HepG2 (cell line): ENCODE measurements around the gene ATAD3C. TPM values are rescaled to one million over a fixed set of nuclear protein-coding genes. Genes with fewer than 3 reads are reported as not detected.

ENCODE experiments used
- ARNT ChIP-seq: fragments of 450-650 bp; IDR thresholded peaks from 2 replicates; pipeline ENCODE4 v1.6.1; 2017
- BRCA1 ChIP-seq: sonication (generic); formaldehyde crosslinking; IDR thresholded peaks from 2 replicates; pipeline ENCODE4 v1.4.0; 2020; ENCODE audit warnings: missing genetic modification reagents
- HNRNPL ChIP-seq: fragments of 200-400 bp; formaldehyde crosslinking; IDR thresholded peaks from 2 replicates; pipeline ENCODE4 v1.6.1; 2017; ENCODE audit warnings: mild to moderate bottlenecking, low read depth, low read length
- KDM5B ChIP-seq: sonication (generic); formaldehyde crosslinking; IDR thresholded peaks from 2 replicates; pipeline ENCODE4 v1.4.0; 2020; ENCODE audit warnings: missing genetic modification reagents, mild to moderate bottlenecking, borderline replicate concordance
- PITX1 ChIP-seq: sonication (generic); formaldehyde crosslinking; IDR thresholded peaks from 2 replicates; pipeline ENCODE4 v1.5.1; 2020; ENCODE audit warnings: mild to moderate bottlenecking, missing genetic modification reagents
- SMYD3 ChIP-seq: sonication (generic); formaldehyde crosslinking; IDR thresholded peaks from 2 replicates; pipeline ENCODE4 v1.8.1; 2023; ENCODE audit warnings: mild to moderate bottlenecking, missing genetic modification reagents
- SRSF1 ChIP-seq: fragments of 200-400 bp; formaldehyde crosslinking; optimal IDR thresholded peaks from 2 replicates; pipeline ENCODE3; 2017; ENCODE audit warnings: mild to moderate bottlenecking, low read depth, low read length, moderate library complexity
- TARDBP ChIP-seq: sonication (generic); formaldehyde crosslinking; IDR thresholded peaks from 2 replicates; pipeline ENCODE4 v1.8.0; 2022; ENCODE audit warnings: mild to moderate bottlenecking, missing genetic modification reagents
- TCF12 ChIP-seq, 2 experiments: fragments of 450-650 bp in 1 of 2; sonication (generic) in 1 of 2; formaldehyde crosslinking in 1 of 2; IDR thresholded peaks; 2 replicates each; pipeline versions ENCODE4 v1.6.1 to v1.8.0; 2017 to 2022; ENCODE audit warnings: antibody characterized with exemption in 1 of 2, mild to moderate bottlenecking in 1 of 2, missing genetic modification reagents in 1 of 2, moderate library complexity in 1 of 2
- ZFX ChIP-seq: sonication (generic); formaldehyde crosslinking; IDR thresholded peaks from 2 replicates; pipeline ENCODE4 v1.4.0; 2020; ENCODE audit warnings: mild to moderate bottlenecking, low read depth, missing genetic modification reagents, moderate library complexity
- ZNF550 ChIP-seq: sonication (generic); formaldehyde crosslinking; IDR thresholded peaks from 2 replicates; pipeline ENCODE4 v1.4.0; 2020; ENCODE audit warnings: mild to moderate bottlenecking, missing genetic modification reagents, borderline replicate concordance
- ZNF709 ChIP-seq: sonication (generic); formaldehyde crosslinking; IDR thresholded peaks from 2 replicates; pipeline ENCODE4 v1.5.0; 2020; ENCODE audit warnings: mild to moderate bottlenecking, missing genetic modification reagents
- polyA plus RNA-seq, 8 experiments: library from polyadenylated mRNA; depleted of rRNA in 3 of 8; stranded (reverse) in 7 of 8; unstranded in 1 of 8; fragments of >200 nt; fragmentation: Illumina TruSeq in 4 of 8; extraction: Trizol in 4 of 8; gene quantifications; 2 replicates each; pipeline versions ENCODE4 v1.2.1 to v1.2.3, GENCODE V29; 2011 to 2016; ENCODE audit warnings: low read depth in 4 of 8, missing spikeins in 1 of 8, mixed read lengths in 1 of 8; ENCODE audit not compliant: insufficient read depth in 1 of 8
- total RNA-seq, 5 experiments: library from RNA; depleted of rRNA; stranded (reverse); fragments of >200 nt; fragmentation: Illumina TruSeq; extraction: Trizol; gene quantifications; 2 replicates each; pipeline ENCODE4 v1.2.3, GENCODE V29; 2016; ENCODE audit warnings: low read depth in 1 of 5
- TF ChIP-seq, protein P1 (sequence below): sonication (generic); formaldehyde crosslinking; IDR thresholded peaks from 2 replicates; pipeline ENCODE4 v1.5.1; 2020; ENCODE audit warnings: mild to moderate bottlenecking, missing genetic modification reagents, moderate library complexity
- TF ChIP-seq, protein P2 (sequence below): sonication (generic); formaldehyde crosslinking; IDR thresholded peaks from 2 replicates; pipeline ENCODE4 v1.9.0; 2022; ENCODE audit warnings: low read depth, missing genetic modification reagents
- TF ChIP-seq, protein P3 (sequence below): sonication (generic); formaldehyde crosslinking; IDR thresholded peaks from 2 replicates; pipeline ENCODE4 v1.4.0; 2020; ENCODE audit warnings: mild to moderate bottlenecking, missing genetic modification reagents
- TF ChIP-seq, protein P4 (sequence below): conservative IDR thresholded peaks from 2 replicates; pipeline ENCODE4 v1.6.1; 2018; ENCODE audit warnings: missing genetic modification reagents
- TF ChIP-seq, protein P5 (sequence below): sonication (generic); formaldehyde crosslinking; IDR thresholded peaks from 2 replicates; pipeline ENCODE4 v1.8.0; 2022; ENCODE audit warnings: missing genetic modification reagents, mild to moderate bottlenecking, inconsistent platforms, borderline replicate concordance
- TF ChIP-seq, protein P6 (sequence below): sonication (generic); formaldehyde crosslinking; IDR thresholded peaks from 2 replicates; pipeline ENCODE4 v1.5.0; 2020; ENCODE audit warnings: missing genetic modification reagents

ATAD3C gene
- total and polyA plus RNA-seq, 2 of the 13 experiments (the other 11 are each of a cell fraction or from before 2014, with no cell fraction given): 2.4 to 3.2 TPM

DNA sequence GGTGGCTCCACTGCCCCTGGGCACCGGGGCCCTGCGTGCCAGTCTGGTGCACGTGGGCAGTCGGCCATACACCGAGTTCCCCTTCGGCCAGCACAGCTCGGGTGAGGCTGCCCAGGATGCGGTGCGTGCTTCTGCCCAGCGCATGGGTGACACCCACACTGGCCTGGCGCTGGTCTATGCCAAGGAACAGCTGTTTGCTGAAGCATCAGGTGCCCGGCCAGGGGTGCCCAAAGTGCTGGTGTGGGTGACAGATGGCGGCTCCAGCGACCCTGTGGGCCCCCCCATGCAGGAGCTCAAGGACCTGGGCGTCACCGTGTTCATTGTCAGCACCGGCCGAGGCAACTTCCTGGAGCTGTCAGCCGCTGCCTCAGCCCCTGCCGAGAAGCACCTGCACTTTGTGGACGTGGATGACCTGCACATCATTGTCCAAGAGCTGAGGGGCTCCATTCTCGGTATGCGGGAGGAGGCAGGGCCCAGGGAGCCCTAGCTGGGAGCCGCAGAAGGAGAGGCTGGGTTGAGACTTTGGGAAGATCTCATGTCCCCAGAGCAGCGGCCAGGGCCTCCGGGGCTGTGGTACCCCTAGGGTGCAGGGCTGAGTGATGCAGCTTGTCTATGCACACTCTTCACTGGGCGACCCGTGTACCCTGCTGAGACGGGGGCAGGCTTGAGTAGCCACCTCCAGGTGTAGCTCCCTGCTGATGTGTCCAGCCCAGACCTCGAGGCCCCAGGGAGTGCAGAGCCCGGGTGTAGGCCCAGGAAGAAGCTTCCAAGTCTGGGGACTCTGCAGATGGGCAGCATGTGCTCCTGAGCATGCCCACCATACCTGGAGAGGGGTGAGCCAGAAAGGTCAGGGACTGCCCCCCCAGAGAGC is 12.2 kb upstream of the ATAD3C start (continued):
- TF ChIP-seq, protein P1, sequence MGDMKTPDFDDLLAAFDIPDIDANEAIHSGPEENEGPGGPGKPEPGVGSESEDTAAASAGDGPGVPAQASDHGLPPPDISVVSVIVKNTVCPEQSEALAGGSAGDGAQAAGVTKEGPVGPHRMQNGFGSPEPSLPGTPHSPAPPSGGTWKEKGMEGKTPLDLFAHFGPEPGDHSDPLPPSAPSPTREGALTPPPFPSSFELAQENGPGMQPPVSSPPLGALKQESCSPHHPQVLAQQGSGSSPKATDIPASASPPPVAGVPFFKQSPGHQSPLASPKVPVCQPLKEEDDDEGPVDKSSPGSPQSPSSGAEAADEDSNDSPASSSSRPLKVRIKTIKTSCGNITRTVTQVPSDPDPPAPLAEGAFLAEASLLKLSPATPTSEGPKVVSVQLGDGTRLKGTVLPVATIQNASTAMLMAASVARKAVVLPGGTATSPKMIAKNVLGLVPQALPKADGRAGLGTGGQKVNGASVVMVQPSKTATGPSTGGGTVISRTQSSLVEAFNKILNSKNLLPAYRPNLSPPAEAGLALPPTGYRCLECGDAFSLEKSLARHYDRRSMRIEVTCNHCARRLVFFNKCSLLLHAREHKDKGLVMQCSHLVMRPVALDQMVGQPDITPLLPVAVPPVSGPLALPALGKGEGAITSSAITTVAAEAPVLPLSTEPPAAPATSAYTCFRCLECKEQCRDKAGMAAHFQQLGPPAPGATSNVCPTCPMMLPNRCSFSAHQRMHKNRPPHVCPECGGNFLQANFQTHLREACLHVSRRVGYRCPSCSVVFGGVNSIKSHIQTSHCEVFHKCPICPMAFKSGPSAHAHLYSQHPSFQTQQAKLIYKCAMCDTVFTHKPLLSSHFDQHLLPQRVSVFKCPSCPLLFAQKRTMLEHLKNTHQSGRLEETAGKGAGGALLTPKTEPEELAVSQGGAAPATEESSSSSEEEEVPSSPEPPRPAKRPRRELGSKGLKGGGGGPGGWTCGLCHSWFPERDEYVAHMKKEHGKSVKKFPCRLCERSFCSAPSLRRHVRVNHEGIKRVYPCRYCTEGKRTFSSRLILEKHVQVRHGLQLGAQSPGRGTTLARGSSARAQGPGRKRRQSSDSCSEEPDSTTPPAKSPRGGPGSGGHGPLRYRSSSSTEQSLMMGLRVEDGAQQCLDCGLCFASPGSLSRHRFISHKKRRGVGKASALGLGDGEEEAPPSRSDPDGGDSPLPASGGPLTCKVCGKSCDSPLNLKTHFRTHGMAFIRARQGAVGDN (CRISPR knock-in tag): peak; percentile 66; the same call in 1 of the 2 replicates
- TF ChIP-seq KDM5B (peak; percentile 52; the same call in 1 of the 2 replicates), ARNT (no peak), PITX1 (CRISPR knock-in tag) (0 out of 2 replicates have a peak, but pooled peaks have one; percentile 26), HNRNPL (peak; percentile 97), TCF12 (IDR thresholded peaks at IDR 0.05) (no peak), TCF12 (CRISPR knock-in tag; IDR thresholded peaks at IDR 0.05) (no peak), ZNF550 (CRISPR knock-in tag) (0 out of 2 replicates have a peak, but pooled peaks have one; percentile 30), ZFX (CRISPR knock-in tag) (peak; percentile 34; the same call in 1 of the 2 replicates), TARDBP (CRISPR knock-in tag) (peak; percentile 20; the same call in 1 of the 2 replicates), SRSF1 (peak; percentile 30), BRCA1 (CRISPR knock-in tag) (no peak), ZNF709 (0 out of 2 replicates have a peak, but pooled peaks have one; percentile 27), SMYD3 (CRISPR knock-in tag) (0 out of 2 replicates have a peak, but pooled peaks have one; percentile 17)
- TF ChIP-seq, protein P2, sequence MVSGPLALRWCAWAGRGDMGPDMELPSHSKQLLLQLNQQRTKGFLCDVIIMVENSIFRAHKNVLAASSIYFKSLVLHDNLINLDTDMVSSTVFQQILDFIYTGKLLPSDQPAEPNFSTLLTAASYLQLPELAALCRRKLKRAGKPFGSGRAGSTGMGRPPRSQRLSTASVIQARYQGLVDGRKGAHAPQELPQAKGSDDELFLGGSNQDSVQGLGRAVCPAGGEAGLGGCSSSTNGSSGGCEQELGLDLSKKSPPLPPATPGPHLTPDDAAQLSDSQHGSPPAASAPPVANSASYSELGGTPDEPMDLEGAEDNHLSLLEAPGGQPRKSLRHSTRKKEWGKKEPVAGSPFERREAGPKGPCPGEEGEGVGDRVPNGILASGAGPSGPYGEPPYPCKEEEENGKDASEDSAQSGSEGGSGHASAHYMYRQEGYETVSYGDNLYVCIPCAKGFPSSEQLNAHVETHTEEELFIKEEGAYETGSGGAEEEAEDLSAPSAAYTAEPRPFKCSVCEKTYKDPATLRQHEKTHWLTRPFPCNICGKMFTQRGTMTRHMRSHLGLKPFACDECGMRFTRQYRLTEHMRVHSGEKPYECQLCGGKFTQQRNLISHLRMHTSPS (CRISPR knock-in tag): peak; percentile 46; the same call in 1 of the 2 replicates
- TF ChIP-seq, protein P3, sequence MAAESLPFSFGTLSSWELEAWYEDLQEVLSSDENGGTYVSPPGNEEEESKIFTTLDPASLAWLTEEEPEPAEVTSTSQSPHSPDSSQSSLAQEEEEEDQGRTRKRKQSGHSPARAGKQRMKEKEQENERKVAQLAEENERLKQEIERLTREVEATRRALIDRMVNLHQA (CRISPR knock-in tag): no peak
- TF ChIP-seq, protein P4, sequence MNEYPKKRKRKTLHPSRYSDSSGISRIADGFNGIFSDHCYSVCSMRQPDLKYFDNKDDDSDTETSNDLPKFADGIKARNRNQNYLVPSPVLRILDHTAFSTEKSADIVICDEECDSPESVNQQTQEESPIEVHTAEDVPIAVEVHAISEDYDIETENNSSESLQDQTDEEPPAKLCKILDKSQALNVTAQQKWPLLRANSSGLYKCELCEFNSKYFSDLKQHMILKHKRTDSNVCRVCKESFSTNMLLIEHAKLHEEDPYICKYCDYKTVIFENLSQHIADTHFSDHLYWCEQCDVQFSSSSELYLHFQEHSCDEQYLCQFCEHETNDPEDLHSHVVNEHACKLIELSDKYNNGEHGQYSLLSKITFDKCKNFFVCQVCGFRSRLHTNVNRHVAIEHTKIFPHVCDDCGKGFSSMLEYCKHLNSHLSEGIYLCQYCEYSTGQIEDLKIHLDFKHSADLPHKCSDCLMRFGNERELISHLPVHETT (CRISPR knock-in tag): 0 out of 2 replicates have a peak, but pooled peaks have one; percentile 4
- TF ChIP-seq, protein P5, sequence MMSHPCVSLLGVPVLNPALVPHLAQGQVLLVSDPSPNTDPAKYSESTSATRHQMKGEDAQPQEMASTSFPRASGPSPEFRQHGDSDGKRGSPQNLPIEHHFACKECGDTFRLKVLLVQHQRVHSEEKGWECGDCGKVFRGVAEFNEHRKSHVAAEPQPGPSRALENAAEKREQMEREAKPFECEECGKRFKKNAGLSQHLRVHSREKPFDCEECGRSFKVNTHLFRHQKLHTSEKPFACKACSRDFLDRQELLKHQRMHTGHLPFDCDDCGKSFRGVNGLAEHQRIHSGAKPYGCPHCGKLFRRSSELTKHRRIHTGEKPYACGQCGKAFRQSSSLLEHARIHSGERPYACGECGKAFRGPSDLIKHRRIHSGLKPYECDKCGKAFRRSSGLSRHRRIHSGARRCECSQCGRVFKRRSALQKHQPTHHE (CRISPR knock-in tag): 0 out of 2 replicates have a peak, but pooled peaks have one; percentile 52
- TF ChIP-seq, protein P6, sequence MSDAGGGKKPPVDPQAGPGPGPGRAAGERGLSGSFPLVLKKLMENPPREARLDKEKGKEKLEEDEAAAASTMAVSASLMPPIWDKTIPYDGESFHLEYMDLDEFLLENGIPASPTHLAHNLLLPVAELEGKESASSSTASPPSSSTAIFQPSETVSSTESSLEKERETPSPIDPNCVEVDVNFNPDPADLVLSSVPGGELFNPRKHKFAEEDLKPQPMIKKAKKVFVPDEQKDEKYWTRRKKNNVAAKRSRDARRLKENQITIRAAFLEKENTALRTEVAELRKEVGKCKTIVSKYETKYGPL: no peak
